OCI-LY1 (cell line): ENCODE measurements around the gene INKA1.
A peak's percentile ranks its signal among the peaks of the same experiment; 100 is the strongest.

Experiments
- EZH2 ChIP-seq: fragments of 200-600 bp; sonication (generic), shearing (Covaris generic); IDR thresholded peaks from 2 replicates; pipeline ENCODE4 v1.8.0; 2017; ENCODE audit warnings: borderline replicate concordance, mixed run types, mild to moderate bottlenecking, antibody characterized with exemption, low read length, moderate library complexity, mixed read lengths
- TF ChIP-seq, protein P1 (sequence below): fragments of 200-600 bp; sonication (generic), shearing (Covaris generic); IDR thresholded peaks from 2 replicates; pipeline ENCODE4 v1.5.1; 2017; ENCODE audit warnings: mild to moderate bottlenecking, antibody characterized with exemption, low read length, moderate library complexity, mixed read lengths

DNA sequence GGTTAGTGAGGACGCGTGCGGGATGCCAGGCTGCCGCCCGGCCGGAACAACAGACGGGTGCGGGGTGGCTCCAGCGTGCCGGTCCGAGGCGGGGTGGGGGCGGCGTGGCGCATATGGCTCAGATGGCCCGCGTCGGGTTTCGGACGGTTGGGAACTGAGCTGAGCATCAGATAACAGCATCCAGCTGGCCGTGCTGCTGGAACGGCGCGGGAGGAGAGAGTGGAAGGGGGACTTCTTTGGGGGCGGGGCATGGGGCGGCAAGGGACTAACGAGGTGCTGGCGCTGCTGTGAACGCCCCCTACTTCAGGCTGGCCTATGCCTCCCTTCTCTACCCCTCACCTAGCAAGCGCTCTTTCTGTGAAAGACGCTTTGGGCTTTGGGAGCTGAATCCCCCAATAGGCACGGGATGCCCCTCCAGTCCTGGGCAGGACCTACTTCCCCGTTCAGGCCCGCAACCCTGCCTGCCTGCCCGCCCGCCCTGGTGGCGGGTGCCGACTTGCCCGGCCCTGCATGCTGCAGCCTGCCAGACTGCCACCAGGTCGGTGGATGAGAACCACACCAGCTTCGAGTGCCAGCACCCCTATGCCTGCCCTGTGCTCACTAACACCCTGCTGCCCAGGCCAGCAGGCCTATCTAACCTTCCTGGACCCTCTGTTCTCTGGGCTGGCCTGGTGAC lies 542 bp downstream of the INKA1 start:
- TF ChIP-seq, protein P1, sequence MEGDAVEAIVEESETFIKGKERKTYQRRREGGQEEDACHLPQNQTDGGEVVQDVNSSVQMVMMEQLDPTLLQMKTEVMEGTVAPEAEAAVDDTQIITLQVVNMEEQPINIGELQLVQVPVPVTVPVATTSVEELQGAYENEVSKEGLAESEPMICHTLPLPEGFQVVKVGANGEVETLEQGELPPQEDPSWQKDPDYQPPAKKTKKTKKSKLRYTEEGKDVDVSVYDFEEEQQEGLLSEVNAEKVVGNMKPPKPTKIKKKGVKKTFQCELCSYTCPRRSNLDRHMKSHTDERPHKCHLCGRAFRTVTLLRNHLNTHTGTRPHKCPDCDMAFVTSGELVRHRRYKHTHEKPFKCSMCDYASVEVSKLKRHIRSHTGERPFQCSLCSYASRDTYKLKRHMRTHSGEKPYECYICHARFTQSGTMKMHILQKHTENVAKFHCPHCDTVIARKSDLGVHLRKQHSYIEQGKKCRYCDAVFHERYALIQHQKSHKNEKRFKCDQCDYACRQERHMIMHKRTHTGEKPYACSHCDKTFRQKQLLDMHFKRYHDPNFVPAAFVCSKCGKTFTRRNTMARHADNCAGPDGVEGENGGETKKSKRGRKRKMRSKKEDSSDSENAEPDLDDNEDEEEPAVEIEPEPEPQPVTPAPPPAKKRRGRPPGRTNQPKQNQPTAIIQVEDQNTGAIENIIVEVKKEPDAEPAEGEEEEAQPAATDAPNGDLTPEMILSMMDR: peak; percentile 16; the same call in 1 of the 2 replicates
- TF ChIP-seq EZH2: no peak
